ENCODE results near the gene SPRTN.
A peak's percentile ranks its signal among the peaks of the same experiment; 100 is the strongest.

The SPRTN gene

GRCh38 chr1:231351816-231352215 is 13.7 kb downstream of the SPRTN start:
- no peak for DNase-seq (ENCODE audit: low spot score)
- H3K27ac ChIP-seq, result no peak overlapping the region

GRCh38 chr1:231353086-231353485 is 15.0 kb downstream of the SPRTN start:
- no peak overlapping the region for H3K4me3 ChIP-seq
- no peak for DNase-seq (ENCODE audit: low spot score)
- TF ChIP-seq CTCF (IDR thresholded peaks at IDR 0.05), result no peak
- H3K27ac ChIP-seq, result no peak overlapping the region

More at GRCh38 chr1:231351816-231352215, 13.7 kb downstream of the SPRTN start:
- no peak overlapping the region for H3K4me3 ChIP-seq
- no peak for TF ChIP-seq CTCF (IDR thresholded peaks at IDR 0.05)

- H3K27ac ChIP-seq, result no peak overlapping the region
- TF ChIP-seq CTCF (IDR thresholded peaks at IDR 0.05), result no peak
- no peak for DNase-seq (ENCODE audit: low spot score)
Observed at GRCh38 chr1:231354330-231355020, 16.4 kb downstream of the SPRTN start.

GRCh38 chr1:231355171-231355570 is 17.1 kb downstream of the SPRTN start:
- no peak for TF ChIP-seq CTCF (IDR thresholded peaks at IDR 0.05)
- DNase-seq (ENCODE audit: low spot score), result no peak
- Histone ChIP-seq H3K27ac (no peak overlapping the region), H3K4me3 (no peak overlapping the region)

More at GRCh38 chr1:231354330-231355020, 16.4 kb downstream of the SPRTN start:
- no peak overlapping the region for H3K4me3 ChIP-seq

- Histone ChIP-seq H3K4me3 (no peak overlapping the region), H3K27ac (no peak overlapping the region)
- no peak for DNase-seq (ENCODE audit: low spot score)
- TF ChIP-seq CTCF (IDR thresholded peaks at IDR 0.05), result no peak
Observed at GRCh38 chr1:231357187-231357772, 19.2 kb downstream of the SPRTN start.

- TF ChIP-seq CTCF (IDR thresholded peaks at IDR 0.05), result peak; percentile 63
- no peak overlapping the region for H3K4me3 ChIP-seq
- no peak for DNase-seq (ENCODE audit: low spot score)
- H3K27ac ChIP-seq, result peak overlapping the region in 1 of 2 donors; percentile 18
Observed at GRCh38 chr1:231357831-231358354, 19.8 kb downstream of the SPRTN start.

- no peak for TF ChIP-seq CTCF (IDR thresholded peaks at IDR 0.05)
- DNase-seq (ENCODE audit: low spot score), result no peak
- Histone ChIP-seq H3K27ac (no peak overlapping the region), H3K4me3 (no peak overlapping the region)
Observed at GRCh38 chr1:231359113-231359512, 21.0 kb downstream of the SPRTN start.
